Spleen (tissue), 11 donors: Measurements from ENCODE around the gene GALNT17. TPM values are rescaled to one million over a fixed set of nuclear protein-coding genes. Genes with fewer than 3 reads are reported as not detected.

Experiments
- DNase-seq: peaks from one replicate; pipeline ENCODE4 v3.0.0-alpha.2; 2020
- H3K27ac ChIP-seq, 8 donors: fragments of 200-600 bp; sonication (generic) in 7 of 8; 1 replicate in 4 of 8; 2 replicates in 4 of 8; pipeline versions ENCODE4 v1.5.0 to v1.8.0; 2016 to 2021; ENCODE audit warnings: inconsistent platforms in 4 of 8, mild to moderate bottlenecking in 4 of 8, moderate library complexity in 1 of 8
- H3K27me3 ChIP-seq, 7 donors: fragments of 200-600 bp; sonication (generic) in 6 of 7; replicated peaks in 1 of 7; 1 replicate in 4 of 7; 2 replicates in 3 of 7; pipeline versions ENCODE4 v1.5.0 to v1.8.0; 2016 to 2021; ENCODE audit warnings: inconsistent platforms in 3 of 7, mild to moderate bottlenecking in 1 of 7
- H3K36me3 ChIP-seq, 6 donors: fragments of 200-600 bp; sonication (generic) in 5 of 6; 1 replicate in 4 of 6; 2 replicates in 2 of 6; pipeline versions ENCODE4 v1.5.0 to v1.8.0; 2016 to 2021; ENCODE audit warnings: inconsistent platforms in 2 of 6
- H3K4me1 ChIP-seq, 6 donors: fragments of 200-600 bp; sonication (generic) in 5 of 6; 1 replicate in 3 of 6; 2 replicates in 3 of 6; pipeline versions ENCODE4 v1.5.0 to v1.8.0; 2016 to 2021; ENCODE audit warnings: inconsistent platforms in 3 of 6
- H3K4me3 ChIP-seq, 8 donors: fragments of 200-600 bp; sonication (generic) in 7 of 8; 1 replicate in 4 of 8; 2 replicates in 4 of 8; pipeline versions ENCODE4 v1.5.0 to v1.8.0; 2016 to 2021; ENCODE audit warnings: inconsistent platforms in 4 of 8, mild to moderate bottlenecking in 4 of 8, moderate library complexity in 2 of 8
- H3K9me3 ChIP-seq, 8 donors: fragments of 200-600 bp; sonication (generic) in 7 of 8; 1 replicate in 4 of 8; 2 replicates in 4 of 8; pipeline versions ENCODE4 v1.5.0 to v1.8.0; 2016 to 2021; ENCODE audit warnings: inconsistent platforms in 4 of 8
- POLR2A ChIP-seq, 3 donors: fragments of 450-650 bp; IDR thresholded peaks; one replicate each; pipeline ENCODE4 v1.5.1; 2017; ENCODE audit warnings: antibody characterized with exemption in 3 of 3, mild to moderate bottlenecking in 1 of 3
- POLR2AphosphoS5 ChIP-seq, 3 donors: sonication (generic); formaldehyde crosslinking; IDR thresholded peaks; one replicate each; pipeline ENCODE4 v1.5.1; 2017; ENCODE audit warnings: antibody characterized with exemption in 3 of 3
- WGBS, 5 donors: extraction: QIAGEN DNeasy Blood & Tissue Kit in 3 of 5; methylation state at CpG; one replicate each; pipeline versions ENCODE4 v1.1.5 to v1.1.7; 2013 to 2018; 5-methylcytosine and 5-hydroxymethylcytosine counted together
- intact Hi-C: fragments of 100-400 bp; cut with DNase I; formaldehyde crosslinking; loops from one replicate; pipeline ENCODE4 v1.15.0; 2023; ENCODE audit warnings: low total_unique reads
- polyA plus RNA-seq, 3 donors: library from polyadenylated mRNA; stranded (reverse); fragments of 200-250 nt; gene quantifications; one replicate each; pipeline ENCODE4 v1.2.1, GENCODE V29; 2013
- total RNA-seq, 7 donors: library from RNA; depleted of rRNA in 3 of 7; stranded (reverse); fragments of >200 nt in 3 of 7; fragmentation: NEBNext Ultra II Directional in 4 of 7; extraction: Animal tissue kit (Norgen Biotek cat#: 25700) in 4 of 7; gene quantifications; one replicate each; pipeline versions ENCODE4 v1.1.0 to v1.2.1, GENCODE V29; 2016 to 2021
- TF ChIP-seq, protein P1 (sequence below), 11 experiments: fragments of 200-600 bp in 7 of 11; fragments of 450-650 bp in 4 of 11; sonication (generic) in 4 of 11; IDR thresholded peaks in 8 of 11; conservative IDR thresholded peaks in 3 of 11; 1 replicate in 7 of 11; 2 replicates in 4 of 11; pipeline versions ENCODE4 v1.4.0 to v1.8.0; 2016 to 2021; ENCODE audit warnings: antibody characterized with exemption in 11 of 11, inconsistent platforms in 4 of 11, mild to moderate bottlenecking in 1 of 11
- donor health status: healthy with polysubstance abuse.
- donor health status: DM: no; HTN: no; CAD: no; lungs with moderate emphysema.
- donor health status: DM: no; HTN: no; CAD: no.
- donor health status: Bipolar disorder and iron deficiency.
- donor health status: healthy.
- donor health status: DM: no; HTN: no; CAD: no.
- donor health status: DM: yes; HTN: yes; CAD: no.

GALNT17 gene
- total and polyA plus RNA-seq, 10 donors: 0.39 to 10.8 (median 3.1) TPM

DNA sequence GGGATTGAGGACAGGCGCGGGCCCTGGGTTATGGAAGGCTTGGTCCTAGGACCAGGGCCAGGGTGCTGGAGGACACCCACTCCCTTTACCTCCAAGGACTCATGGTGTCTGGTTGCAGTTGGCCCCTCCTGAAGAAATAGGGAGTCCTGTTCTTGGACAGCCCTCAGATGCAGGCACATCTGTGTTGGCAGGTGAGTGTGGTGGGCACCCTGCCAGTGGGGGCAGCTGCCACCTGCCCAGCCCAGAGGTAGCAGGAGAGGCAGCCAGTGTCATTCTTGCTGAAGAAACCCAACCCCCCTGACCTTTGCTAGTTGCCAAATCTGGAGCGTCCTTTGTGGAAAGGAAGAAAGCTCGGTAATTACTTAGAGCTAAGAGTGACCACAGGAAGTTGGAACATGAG is 8.3 kb downstream of the GALNT17 start:
- Histone ChIP-seq H3K27ac (no peak overlapping the region), H3K4me3 (no peak overlapping the region), H3K27me3 (no peaks in the 10 kb centered on the region), H3K4me1 (peaks cover 0 to 5% (median 0%) of the 10 kb centered on the region in 6 donors), H3K9me3 (peaks cover 0 to 22% (median 2%) of the 10 kb centered on the region in 8 donors), H3K36me3 (no peaks in the 10 kb centered on the region)
- no peak for TF ChIP-seq POLR2AphosphoS5 (IDR thresholded peaks at IDR 0.05)
- TF ChIP-seq POLR2A (IDR thresholded peaks at IDR 0.05): no peak
- TF ChIP-seq, protein P1, sequence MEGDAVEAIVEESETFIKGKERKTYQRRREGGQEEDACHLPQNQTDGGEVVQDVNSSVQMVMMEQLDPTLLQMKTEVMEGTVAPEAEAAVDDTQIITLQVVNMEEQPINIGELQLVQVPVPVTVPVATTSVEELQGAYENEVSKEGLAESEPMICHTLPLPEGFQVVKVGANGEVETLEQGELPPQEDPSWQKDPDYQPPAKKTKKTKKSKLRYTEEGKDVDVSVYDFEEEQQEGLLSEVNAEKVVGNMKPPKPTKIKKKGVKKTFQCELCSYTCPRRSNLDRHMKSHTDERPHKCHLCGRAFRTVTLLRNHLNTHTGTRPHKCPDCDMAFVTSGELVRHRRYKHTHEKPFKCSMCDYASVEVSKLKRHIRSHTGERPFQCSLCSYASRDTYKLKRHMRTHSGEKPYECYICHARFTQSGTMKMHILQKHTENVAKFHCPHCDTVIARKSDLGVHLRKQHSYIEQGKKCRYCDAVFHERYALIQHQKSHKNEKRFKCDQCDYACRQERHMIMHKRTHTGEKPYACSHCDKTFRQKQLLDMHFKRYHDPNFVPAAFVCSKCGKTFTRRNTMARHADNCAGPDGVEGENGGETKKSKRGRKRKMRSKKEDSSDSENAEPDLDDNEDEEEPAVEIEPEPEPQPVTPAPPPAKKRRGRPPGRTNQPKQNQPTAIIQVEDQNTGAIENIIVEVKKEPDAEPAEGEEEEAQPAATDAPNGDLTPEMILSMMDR (IDR thresholded peaks at IDR 0.05 in 8 of 11, conservative IDR thresholded peaks at IDR 0.05 in 3 of 11): no peak
- DNase-seq: no peak
- intact Hi-C loops: no loop called here
- 54 to 69% (median 58%) methylated on average over 4 of the region's 4 CpGs for WGBS, 5 donors

DNA sequence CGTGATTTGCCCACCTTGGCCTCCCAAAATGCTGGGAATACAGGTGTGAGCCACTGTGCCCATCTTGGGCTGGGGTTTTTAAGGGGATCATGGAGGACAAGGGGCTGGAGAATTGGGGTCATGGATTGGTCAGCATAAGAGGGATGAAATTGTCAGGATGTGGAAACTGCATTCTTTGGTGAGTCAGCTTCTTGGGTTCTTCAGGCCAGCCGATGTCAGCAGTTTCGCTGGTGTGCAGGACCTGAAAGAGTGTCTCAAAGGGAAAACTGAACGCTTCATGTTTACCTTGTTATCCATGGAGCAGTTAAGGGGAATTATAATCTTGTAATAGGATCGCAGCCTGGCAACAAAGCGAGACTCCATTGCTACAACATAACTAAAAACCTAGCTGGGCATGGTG is 13.0 kb downstream of the GALNT17 start:
- intact Hi-C loops: no loop called here
- Histone ChIP-seq H3K4me3 (no peak overlapping the region), H3K4me1 (peaks cover 0 to 4% (median 0%) of the 10 kb centered on the region in 6 donors), H3K27me3 (no peaks in the 10 kb centered on the region), H3K9me3 (peaks cover 0 to 46% (median 9%) of the 10 kb centered on the region in 8 donors), H3K36me3 (no peaks in the 10 kb centered on the region), H3K27ac (no peak overlapping the region)
- TF ChIP-seq POLR2AphosphoS5 (IDR thresholded peaks at IDR 0.05): no peak
- TF ChIP-seq, protein P1 (IDR thresholded peaks at IDR 0.05 in 8 of 11, conservative IDR thresholded peaks at IDR 0.05 in 3 of 11): no peak
- no peak for TF ChIP-seq POLR2A (IDR thresholded peaks at IDR 0.05)
- 80 to 89% (median 84%) methylated on average over 6 of the region's 6 CpGs for WGBS, 5 donors
- DNase-seq: no peak

DNA sequence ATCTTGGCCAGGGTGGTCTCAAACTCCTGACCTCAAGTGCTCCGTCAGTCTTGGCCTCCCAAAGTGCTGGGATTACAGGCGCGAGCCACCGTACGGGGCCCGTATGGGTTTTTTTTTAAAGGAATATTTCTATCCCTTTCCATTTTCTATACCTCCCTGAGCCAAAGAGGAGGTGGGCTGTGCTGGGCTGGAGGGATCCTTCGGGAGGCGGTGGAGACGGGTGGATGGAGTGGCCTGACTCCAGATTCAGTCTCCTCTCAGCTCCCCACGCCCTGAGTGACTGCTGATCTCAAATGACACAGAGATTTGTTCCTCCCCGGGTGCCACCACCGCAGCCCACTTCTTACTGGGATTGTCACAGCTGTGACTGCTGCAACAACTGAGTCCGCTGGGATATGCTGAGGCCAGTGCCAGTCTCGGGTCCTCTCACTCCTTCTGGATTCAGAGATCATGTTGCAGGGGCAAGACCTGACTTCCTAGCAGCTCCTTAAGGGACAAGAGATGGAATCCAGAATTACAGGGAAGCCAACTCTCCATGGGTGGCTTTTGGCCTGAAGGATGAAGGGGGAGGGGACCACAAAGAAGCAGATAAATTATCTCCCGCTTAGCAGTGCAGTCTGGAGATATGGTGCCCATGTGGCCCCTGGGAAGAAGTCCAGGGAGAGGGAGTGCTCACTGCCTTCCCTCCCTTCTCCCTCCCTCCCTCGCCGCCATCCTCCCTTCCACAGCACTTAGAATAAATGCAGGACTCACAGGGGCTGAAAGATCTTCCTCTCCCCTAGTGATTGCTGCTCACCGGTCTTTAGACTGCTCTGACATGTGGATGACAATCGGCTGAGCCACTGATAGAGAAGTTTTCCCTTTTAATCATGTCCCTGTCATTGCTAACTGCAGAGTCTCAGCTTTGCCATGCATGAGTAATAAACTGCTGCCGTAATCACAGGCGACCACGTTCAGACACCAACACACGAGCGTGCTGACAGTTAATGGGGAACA is 14.3 kb downstream of the GALNT17 start:
- no peaks in the 10 kb centered on the region for H3K27me3 ChIP-seq
- no peak for DNase-seq
- H3K27ac ChIP-seq: no peak overlapping the region
- WGBS, 5 donors: 69 to 76% (median 71%) methylated on average over 24 of the region's 24 CpGs
- H3K4me3 ChIP-seq: no peak overlapping the region
- H3K36me3 ChIP-seq: no peaks in the 10 kb centered on the region
- intact Hi-C loops: no loop called here
- H3K4me1 ChIP-seq: no peaks in the 10 kb centered on the region
- H3K9me3 ChIP-seq: peaks cover 0 to 49% (median 11%) of the 10 kb centered on the region in 8 donors
- TF ChIP-seq POLR2A (IDR thresholded peaks at IDR 0.05) (no peak), POLR2AphosphoS5 (IDR thresholded peaks at IDR 0.05) (no peak)
- TF ChIP-seq, protein P1 (IDR thresholded peaks at IDR 0.05 in 8 of 11, conservative IDR thresholded peaks at IDR 0.05 in 3 of 11): no peak

DNA sequence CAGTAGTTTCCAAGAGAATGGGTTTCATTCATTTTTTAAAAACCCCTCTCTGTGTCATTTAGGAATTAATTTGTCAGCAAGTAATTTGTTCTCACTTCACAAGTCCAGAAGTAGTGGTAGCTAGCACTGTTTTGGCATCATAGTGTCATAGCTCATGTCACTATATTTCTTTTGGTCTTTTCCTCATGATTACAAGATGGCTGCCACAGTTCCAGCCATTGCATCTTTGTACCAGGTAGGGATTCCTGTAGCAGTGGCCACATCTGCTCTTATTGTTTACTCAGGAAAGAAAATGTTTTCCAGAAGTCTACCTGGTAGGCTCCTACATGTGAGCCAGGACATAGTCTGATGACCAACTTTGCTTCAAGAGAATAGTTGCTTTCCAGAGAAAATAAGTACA is 16.2 kb downstream of the GALNT17 start:
- TF ChIP-seq POLR2A (IDR thresholded peaks at IDR 0.05): no peak
- no peak for TF ChIP-seq POLR2AphosphoS5 (IDR thresholded peaks at IDR 0.05)
- TF ChIP-seq, protein P1 (IDR thresholded peaks at IDR 0.05 in 8 of 11, conservative IDR thresholded peaks at IDR 0.05 in 3 of 11): no peak
- DNase-seq: no peak
- Histone ChIP-seq H3K4me3 (no peak overlapping the region), H3K27ac (no peak overlapping the region), H3K27me3 (no peaks in the 10 kb centered on the region), H3K9me3 (peaks cover 0 to 60% (median 12%) of the 10 kb centered on the region in 8 donors), H3K4me1 (no peaks in the 10 kb centered on the region), H3K36me3 (no peaks in the 10 kb centered on the region)
- intact Hi-C loops: no loop called here
